NOMO-1 treated with dmso at 0.1 percent for 144 hours (cell line): ENCODE measurements around the gene LITAF.
"Not testable (repeated sequence)": the region's sequence is repeated elsewhere in the genome, so short reads cannot be mapped to it uniquely, and the experiment has no call there.

ENCODE experiments used
- DNase-seq: peaks from one replicate; lab custom pipeline; 2025; ENCODE audit not compliant: unreplicated experiment; lab: John Stamatoyannopoulos, UW

The LITAF gene

GRCh38 chr16:11621539-11621919 is 34.8 kb upstream of the LITAF start:
- DNase-seq: no peak

GRCh38 chr16:11620243-11621003 is 33.7 kb upstream of the LITAF start:
- DNase-seq: no peak

GRCh38 chr16:11619327-11619851 is 32.7 kb upstream of the LITAF start:
- no peak for DNase-seq

- no peak for DNase-seq
These were observed 31.5 kb upstream of the LITAF start for GRCh38 chr16:11618107-11618717.

- no peak for DNase-seq
These were observed 29.2 kb upstream of the LITAF start for GRCh38 chr16:11615748-11616447.

- DNase-seq: no peak
These were observed 28.0 kb upstream of the LITAF start for GRCh38 chr16:11614587-11615175.

GRCh38 chr16:11613381-11614303 is 26.9 kb upstream of the LITAF start:
- peak; percentile 82 for DNase-seq

GRCh38 chr16:11612665-11613025 is 25.9 kb upstream of the LITAF start:
- no peak for DNase-seq

GRCh38 chr16:11611871-11612664 is 25.3 kb upstream of the LITAF start:
- peak; percentile 49 for DNase-seq

- no peak for DNase-seq
These were observed 23.9 kb upstream of the LITAF start for GRCh38 chr16:11610580-11610979.

- DNase-seq: no peak
These were observed 23.4 kb upstream of the LITAF start for GRCh38 chr16:11610121-11610505.

GRCh38 chr16:11609474-11610120 is 22.9 kb upstream of the LITAF start:
- DNase-seq: no peak

GRCh38 chr16:11605891-11606290 is 19.2 kb upstream of the LITAF start:
- DNase-seq: no peak

- DNase-seq: no peak
These were observed 18.8 kb upstream of the LITAF start for GRCh38 chr16:11605564-11605886.

GRCh38 chr16:11604783-11605563 is 18.3 kb upstream of the LITAF start:
- DNase-seq: no peak

- not testable (repeated sequence) for DNase-seq
These were observed 17.6 kb upstream of the LITAF start for GRCh38 chr16:11604296-11604695.

GRCh38 chr16:11603331-11603750 is 16.6 kb upstream of the LITAF start:
- no peak for DNase-seq

- no peak for DNase-seq
These were observed 15.6 kb upstream of the LITAF start for GRCh38 chr16:11602321-11602720.

- DNase-seq: no peak
These were observed 15.2 kb upstream of the LITAF start for GRCh38 chr16:11601911-11602310.
